Measurements from ENCODE around the gene CCL20. TPM values are rescaled to one million over a fixed set of nuclear protein-coding genes. Genes with fewer than 3 reads are reported as not detected.
"Not testable (repeated sequence)": the region's sequence is repeated elsewhere in the genome, so short reads cannot be mapped to it uniquely, and the experiment has no call there.

CCL20 gene
- total RNA-seq, 1 experiment from 2014 or later = not detected

GRCh38 chr2:227793148-227793712 lies 20.4 kb upstream of the CCL20 start:
- Mint-ChIP-seq H3K9me3 (peaks cover 5% of the 10 kb centered on the region; the same call in 1 of the 2 replicates), H3K36me3 (no peaks in the 10 kb centered on the region), H3K4me3 (no peak overlapping the region), H3K27me3 (ENCODE audit: low read depth) (no peaks in the 10 kb centered on the region), H3K27ac (no peak overlapping the region), H3K4me1 (no peaks in the 10 kb centered on the region)
- ChIA-PET CTCF (interaction anchor here (1.3 to 1.4 kb wide), 2 partner anchors 69 to 97 kb away, joined by 3 to 4 read pairs; no protein-coding TSS in a partner anchor), POLR2A (no interaction called here)
- TF ChIP-seq GABPB1 (CRISPR knock-in tag; IDR thresholded peaks at IDR 0.05) (peak; percentile 83), ZSCAN18 (CRISPR knock-in tag; IDR thresholded peaks at IDR 0.05) (no peak)
- no peak for DNase-seq (ENCODE audit: low spot score)
- ATAC-seq = no peak

GRCh38 chr2:227796045-227796711 lies 17.5 kb upstream of the CCL20 start:
- Mint-ChIP-seq H3K27me3 (ENCODE audit: low read depth) (no peaks in the 10 kb centered on the region), H3K4me3 (no peak overlapping the region), H3K4me1 (peaks cover 12% of the 10 kb centered on the region; the same call in 1 of the 2 replicates), H3K27ac (no peak overlapping the region), H3K36me3 (no peaks in the 10 kb centered on the region), H3K9me3 (no peaks in the 10 kb centered on the region)
- DNase-seq (ENCODE audit: low spot score) (no peak), ATAC-seq (no peak)
- TF ChIP-seq NR1H2 (CRISPR knock-in tag; IDR thresholded peaks at IDR 0.05) = no peak
- ChIA-PET CTCF (no interaction called here), POLR2A (no interaction called here)

- H3K4me3 Mint-ChIP-seq; H3K36me3 Mint-ChIP-seq; H3K27ac Mint-ChIP-seq; DNase-seq (ENCODE audit: low spot score); H3K27me3 Mint-ChIP-seq (ENCODE audit: low read depth); H3K9me3 Mint-ChIP-seq; ATAC-seq; POLR2A ChIA-PET; CTCF ChIA-PET: not testable (repeated sequence)
- H3K4me1 Mint-ChIP-seq = peaks cover 15% of the 10 kb centered on the region; the same call in 1 of the 2 replicates
These were observed 16.9 kb upstream of the CCL20 start for GRCh38 chr2:227796768-227797167.

- Mint-ChIP-seq H3K27me3 (ENCODE audit: low read depth) (no peaks in the 10 kb centered on the region), H3K27ac (no peak overlapping the region), H3K36me3 (no peaks in the 10 kb centered on the region), H3K4me1 (peaks cover 29% of the 10 kb centered on the region), H3K9me3 (no peaks in the 10 kb centered on the region), H3K4me3 (no peak overlapping the region)
- DNase-seq (ENCODE audit: low spot score) (no peak), ATAC-seq (no peak)
- ChIA-PET CTCF (no interaction called here), POLR2A (no interaction called here)
- TF ChIP-seq FOXJ3 (CRISPR knock-in tag; IDR thresholded peaks at IDR 0.05; ENCODE audit: borderline replicate concordance) (no peak), ZNF416 (CRISPR knock-in tag; IDR thresholded peaks at IDR 0.05) (no peak), CREM (CRISPR knock-in tag; IDR thresholded peaks at IDR 0.05) (no peak), USF2 (CRISPR knock-in tag; IDR thresholded peaks at IDR 0.05) (no peak), ATF2 (CRISPR knock-in tag; IDR thresholded peaks at IDR 0.05; ENCODE audit: borderline replicate concordance, low read depth) (no peak), MXD4 (CRISPR knock-in tag; IDR thresholded peaks at IDR 0.05; ENCODE audit: borderline replicate concordance) (no peak), GRHL2 (CRISPR knock-in tag; IDR thresholded peaks at IDR 0.05; ENCODE audit: insufficient replicate concordance, severe bottlenecking) (no peak), ARID4B (CRISPR knock-in tag; IDR thresholded peaks at IDR 0.05; ENCODE audit: borderline replicate concordance) (no peak), ZBTB21 (CRISPR knock-in tag; IDR thresholded peaks at IDR 0.05; ENCODE audit: borderline replicate concordance) (no peak), FOXK1 (CRISPR knock-in tag; IDR thresholded peaks at IDR 0.05) (no peak)
These were observed 14.4 kb upstream of the CCL20 start for GRCh38 chr2:227799202-227799601.

Data from WTC11 (cell line).